ENCODE measurements around the gene TTLL7.

- TF ChIP-seq CTCF (IDR thresholded peaks at IDR 0.05; ENCODE audit: low read length) (no peak), EZH2 (optimal IDR thresholded peaks at IDR 0.05; ENCODE audit: low read depth, low read length) (no peak)
These were observed 162.4 kb downstream of the TTLL7 start for GRCh38 chr1:83836543-83836942.
